ENCODE data around the gene IGF1R. TPM values are rescaled to one million over a fixed set of nuclear protein-coding genes. Genes with fewer than 3 reads are reported as not detected.

The IGF1R gene
- total RNA-seq, 4 donors from 2014 or later: 51.5 to 146 (median 89.6) TPM

DNA sequence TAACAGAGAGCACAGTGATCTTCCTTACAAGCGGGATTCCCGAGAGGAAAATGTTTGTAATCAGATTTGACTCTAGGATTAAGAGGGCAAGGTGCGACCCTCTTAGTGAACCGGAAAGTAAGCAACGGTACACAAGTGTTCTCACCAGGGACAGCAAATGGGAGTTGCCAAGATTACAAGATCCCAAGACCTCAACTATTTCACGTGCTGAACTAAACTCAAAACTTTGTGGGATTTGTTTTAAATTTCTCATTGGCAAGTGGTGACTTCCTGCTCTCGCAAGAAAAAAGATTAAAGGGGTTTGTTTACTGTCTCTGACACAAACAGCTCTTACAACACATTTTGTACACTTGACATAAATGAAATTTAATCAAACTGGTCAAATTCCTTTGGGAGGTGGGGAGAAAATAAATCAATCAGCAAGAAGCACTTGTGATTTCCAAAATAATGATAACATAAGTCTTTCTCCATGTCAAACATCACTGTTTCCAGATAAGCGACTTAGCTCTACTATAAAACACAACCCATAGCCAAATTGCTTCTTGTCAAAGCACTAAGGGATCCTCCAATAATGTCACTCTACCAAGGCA, 361.5 kb downstream of the IGF1R start:
- H3K9me3 ChIP-seq: no peaks in the 10 kb centered on the region
- no peaks in the 10 kb centered on the region for H3K36me3 ChIP-seq
- intact Hi-C loops (cut with DNase I): no loop called here
- H3K27me3 ChIP-seq: no peaks in the 10 kb centered on the region
- no peak for DNase-seq
- H3K4me1 ChIP-seq: peaks cover 4 to 5% of the 10 kb centered on the region in 2 donors
- no peak for TF ChIP-seq POLR2A (IDR thresholded peaks at IDR 0.05)
- TF ChIP-seq, protein P1, sequence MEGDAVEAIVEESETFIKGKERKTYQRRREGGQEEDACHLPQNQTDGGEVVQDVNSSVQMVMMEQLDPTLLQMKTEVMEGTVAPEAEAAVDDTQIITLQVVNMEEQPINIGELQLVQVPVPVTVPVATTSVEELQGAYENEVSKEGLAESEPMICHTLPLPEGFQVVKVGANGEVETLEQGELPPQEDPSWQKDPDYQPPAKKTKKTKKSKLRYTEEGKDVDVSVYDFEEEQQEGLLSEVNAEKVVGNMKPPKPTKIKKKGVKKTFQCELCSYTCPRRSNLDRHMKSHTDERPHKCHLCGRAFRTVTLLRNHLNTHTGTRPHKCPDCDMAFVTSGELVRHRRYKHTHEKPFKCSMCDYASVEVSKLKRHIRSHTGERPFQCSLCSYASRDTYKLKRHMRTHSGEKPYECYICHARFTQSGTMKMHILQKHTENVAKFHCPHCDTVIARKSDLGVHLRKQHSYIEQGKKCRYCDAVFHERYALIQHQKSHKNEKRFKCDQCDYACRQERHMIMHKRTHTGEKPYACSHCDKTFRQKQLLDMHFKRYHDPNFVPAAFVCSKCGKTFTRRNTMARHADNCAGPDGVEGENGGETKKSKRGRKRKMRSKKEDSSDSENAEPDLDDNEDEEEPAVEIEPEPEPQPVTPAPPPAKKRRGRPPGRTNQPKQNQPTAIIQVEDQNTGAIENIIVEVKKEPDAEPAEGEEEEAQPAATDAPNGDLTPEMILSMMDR (IDR thresholded peaks at IDR 0.05): no peak
- WGBS, 2 donors: 43 to 44% methylated on average over 8 of the region's 8 CpGs
- no peak overlapping the region for H3K4me3 ChIP-seq (replicated peaks in 1 of 3)
- no peak overlapping the region for H3K27ac ChIP-seq

DNA sequence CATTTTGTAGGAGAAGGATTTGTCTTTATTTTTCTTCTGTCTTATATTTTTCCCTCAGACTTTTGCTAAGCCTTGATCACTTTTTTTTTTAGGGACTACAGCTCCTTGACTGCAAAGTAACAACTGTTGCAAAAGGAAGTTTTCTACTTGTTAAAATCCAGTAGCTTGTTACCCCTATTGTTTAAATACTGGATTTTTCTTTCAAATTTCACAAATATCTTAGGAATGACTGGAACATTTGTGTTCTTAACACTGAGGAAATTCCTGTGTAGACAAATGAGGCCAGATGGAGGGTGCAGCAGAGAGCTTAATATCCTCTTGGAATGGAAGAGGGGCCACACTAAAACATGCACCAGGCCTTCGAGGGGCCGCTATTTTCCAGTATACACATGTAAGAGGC, 362.4 kb downstream of the IGF1R start:
- no peak for DNase-seq
- intact Hi-C loops (cut with DNase I): no loop called here
- Histone ChIP-seq H3K27ac (no peak overlapping the region), H3K4me1 (peaks cover 9% of the 10 kb centered on the region in 2 donors), H3K36me3 (no peaks in the 10 kb centered on the region), H3K4me3 (replicated peaks in 1 of 3) (no peak overlapping the region), H3K27me3 (no peaks in the 10 kb centered on the region), H3K9me3 (no peaks in the 10 kb centered on the region)
- WGBS, 2 donors: 67 to 78% methylated on average over 2 of the region's 2 CpGs
- TF ChIP-seq, protein P1 (IDR thresholded peaks at IDR 0.05): no peak
- TF ChIP-seq POLR2A (IDR thresholded peaks at IDR 0.05): no peak

Small RNAs within 50 kb of the gene (microRNA-seq; reads per million reads assigned to microRNA genes)
- gene MIR4714: not detected

Small RNAs within 50 kb of the gene (small RNA-seq; reads per million reads assigned to genes)
- not detected for gene MIR4714
